ENCODE measurements around the gene DNAI1. TPM values are rescaled to one million over a fixed set of nuclear protein-coding genes. Genes with fewer than 3 reads are reported as not detected.
"Not testable (repeated sequence)": the region's sequence is repeated elsewhere in the genome, so short reads cannot be mapped to it uniquely, and the experiment has no call there.

DNAI1 gene
- total and polyA plus RNA-seq, 2 experiments from 2014 or later: 1.6 to 2.2 TPM

DNA sequence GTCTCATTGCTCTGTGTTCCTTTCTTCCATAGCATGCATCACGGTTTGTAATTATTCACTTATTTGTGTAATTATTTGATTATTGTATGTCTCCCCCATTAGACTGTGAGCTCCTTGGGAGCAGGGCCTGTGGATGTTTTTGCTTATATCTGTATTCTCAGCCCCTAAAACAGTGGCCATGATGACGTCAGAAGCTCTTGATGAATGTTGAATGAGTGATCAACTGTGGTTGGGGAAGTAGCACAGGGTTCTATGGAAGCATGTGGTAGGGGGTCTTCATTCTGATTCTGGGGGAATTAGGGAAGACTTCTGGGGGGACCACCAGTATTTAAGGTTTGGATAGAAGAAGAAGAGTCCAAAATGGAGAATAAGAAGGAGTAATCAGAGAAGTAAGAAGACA, 6.0 kb downstream of the DNAI1 start:
- TF ChIP-seq, protein P1, sequence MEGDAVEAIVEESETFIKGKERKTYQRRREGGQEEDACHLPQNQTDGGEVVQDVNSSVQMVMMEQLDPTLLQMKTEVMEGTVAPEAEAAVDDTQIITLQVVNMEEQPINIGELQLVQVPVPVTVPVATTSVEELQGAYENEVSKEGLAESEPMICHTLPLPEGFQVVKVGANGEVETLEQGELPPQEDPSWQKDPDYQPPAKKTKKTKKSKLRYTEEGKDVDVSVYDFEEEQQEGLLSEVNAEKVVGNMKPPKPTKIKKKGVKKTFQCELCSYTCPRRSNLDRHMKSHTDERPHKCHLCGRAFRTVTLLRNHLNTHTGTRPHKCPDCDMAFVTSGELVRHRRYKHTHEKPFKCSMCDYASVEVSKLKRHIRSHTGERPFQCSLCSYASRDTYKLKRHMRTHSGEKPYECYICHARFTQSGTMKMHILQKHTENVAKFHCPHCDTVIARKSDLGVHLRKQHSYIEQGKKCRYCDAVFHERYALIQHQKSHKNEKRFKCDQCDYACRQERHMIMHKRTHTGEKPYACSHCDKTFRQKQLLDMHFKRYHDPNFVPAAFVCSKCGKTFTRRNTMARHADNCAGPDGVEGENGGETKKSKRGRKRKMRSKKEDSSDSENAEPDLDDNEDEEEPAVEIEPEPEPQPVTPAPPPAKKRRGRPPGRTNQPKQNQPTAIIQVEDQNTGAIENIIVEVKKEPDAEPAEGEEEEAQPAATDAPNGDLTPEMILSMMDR (IDR thresholded peaks at IDR 0.05; ENCODE audit: low read depth, low read length): no peak
- Histone ChIP-seq H3K4me1 (ENCODE audit: low read depth) (no peaks in the 10 kb centered on the region), H3K9me3 (ENCODE audit: low read depth) (no peaks in the 10 kb centered on the region), H3K36me3 (no peaks in the 10 kb centered on the region), H3K4me3 (no peak overlapping the region), H3K27ac (no peak overlapping the region), H3K27me3 (no peaks in the 10 kb centered on the region)
- no peak for DNase-seq (ENCODE audit: low read depth in 1 of 2, low spot score in 1 of 2)

DNA sequence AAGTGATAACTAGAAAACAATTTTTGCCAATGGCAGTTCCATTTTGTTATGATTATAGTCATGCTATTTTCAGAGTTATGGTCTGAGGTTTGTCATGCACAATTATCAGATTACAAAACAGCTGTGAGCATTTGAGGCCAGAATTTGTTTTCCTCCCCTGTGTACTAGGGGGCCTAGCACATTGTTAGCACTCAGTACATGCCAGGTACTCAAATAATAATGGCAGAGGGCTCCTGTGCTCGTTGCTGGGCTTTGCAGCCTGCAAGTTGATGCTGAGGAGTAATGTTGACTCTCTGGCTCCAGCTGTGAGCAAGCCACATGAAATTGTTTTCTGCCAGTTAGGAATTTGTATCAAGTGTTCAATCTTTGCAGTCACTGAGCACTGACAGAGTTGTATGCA, 6.9 kb downstream of the DNAI1 start:
- Histone ChIP-seq H3K27me3 (no peaks in the 10 kb centered on the region), H3K4me3 (no peak overlapping the region), H3K9me3 (ENCODE audit: low read depth) (no peaks in the 10 kb centered on the region), H3K4me1 (ENCODE audit: low read depth) (no peaks in the 10 kb centered on the region), H3K27ac (no peak overlapping the region), H3K36me3 (no peaks in the 10 kb centered on the region)
- TF ChIP-seq, protein P1 (IDR thresholded peaks at IDR 0.05; ENCODE audit: low read depth, low read length): no peak
- no peak for DNase-seq (ENCODE audit: low read depth in 1 of 2, low spot score in 1 of 2)

DNA sequence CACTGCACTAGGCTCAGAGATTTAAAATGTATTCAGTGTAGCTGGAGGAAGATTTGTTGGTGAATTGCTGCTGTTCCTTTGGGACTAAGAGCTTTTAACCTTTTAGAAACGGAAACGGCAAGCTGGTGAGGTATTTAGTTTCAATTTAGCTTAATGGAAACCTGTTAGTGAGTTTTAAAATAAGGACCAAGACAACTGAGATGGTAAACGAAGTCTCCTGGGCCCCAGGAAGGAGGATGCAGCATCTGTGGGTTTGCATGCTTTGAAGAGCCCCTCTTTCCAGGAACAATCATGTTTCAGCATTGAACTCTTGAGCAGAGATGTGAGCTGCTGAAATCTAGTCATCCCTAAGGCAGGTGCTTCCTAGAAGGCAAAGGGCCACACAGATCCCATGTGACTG, 16.5 kb downstream of the DNAI1 start:
- TF ChIP-seq, protein P1 (IDR thresholded peaks at IDR 0.05; ENCODE audit: low read depth, low read length): no peak
- H3K9me3 ChIP-seq (ENCODE audit: low read depth): no peaks in the 10 kb centered on the region
- no peak for DNase-seq (ENCODE audit: low read depth in 1 of 2, low spot score in 1 of 2)

GRCh38 chr9:34477541-34477940, 18.9 kb downstream of the DNAI1 start:
- TF ChIP-seq, protein P1 (IDR thresholded peaks at IDR 0.05; ENCODE audit: low read depth, low read length): no peak
- no peak overlapping the region for H3K4me3 ChIP-seq
- DNase-seq (ENCODE audit: low read depth in 1 of 2, low spot score in 1 of 2): no peak
- H3K9me3 ChIP-seq (ENCODE audit: low read depth): no peaks in the 10 kb centered on the region
- no peaks in the 10 kb centered on the region for H3K36me3 ChIP-seq
- no peaks in the 10 kb centered on the region for H3K4me1 ChIP-seq (ENCODE audit: low read depth)
- H3K27ac ChIP-seq: no peak overlapping the region
- H3K27me3 ChIP-seq: no peaks in the 10 kb centered on the region

More for the DNA sequence above, 16.5 kb downstream of the DNAI1 start:
- no peaks in the 10 kb centered on the region for H3K36me3 ChIP-seq
- H3K27me3 ChIP-seq: no peaks in the 10 kb centered on the region
- H3K27ac ChIP-seq: no peak overlapping the region
- H3K4me3 ChIP-seq: no peak overlapping the region
- no peaks in the 10 kb centered on the region for H3K4me1 ChIP-seq (ENCODE audit: low read depth)

GRCh38 chr9:34479431-34479866, 20.8 kb downstream of the DNAI1 start:
- Histone ChIP-seq H3K27ac (no peak overlapping the region), H3K27me3 (no peaks in the 10 kb centered on the region), H3K36me3 (no peaks in the 10 kb centered on the region), H3K4me3 (no peak overlapping the region), H3K9me3 (ENCODE audit: low read depth) (no peaks in the 10 kb centered on the region), H3K4me1 (ENCODE audit: low read depth) (no peaks in the 10 kb centered on the region)
- DNase-seq (ENCODE audit: low read depth in 1 of 2, low spot score in 1 of 2): no peak
- TF ChIP-seq, protein P1 (IDR thresholded peaks at IDR 0.05; ENCODE audit: low read depth, low read length): no peak

DNA sequence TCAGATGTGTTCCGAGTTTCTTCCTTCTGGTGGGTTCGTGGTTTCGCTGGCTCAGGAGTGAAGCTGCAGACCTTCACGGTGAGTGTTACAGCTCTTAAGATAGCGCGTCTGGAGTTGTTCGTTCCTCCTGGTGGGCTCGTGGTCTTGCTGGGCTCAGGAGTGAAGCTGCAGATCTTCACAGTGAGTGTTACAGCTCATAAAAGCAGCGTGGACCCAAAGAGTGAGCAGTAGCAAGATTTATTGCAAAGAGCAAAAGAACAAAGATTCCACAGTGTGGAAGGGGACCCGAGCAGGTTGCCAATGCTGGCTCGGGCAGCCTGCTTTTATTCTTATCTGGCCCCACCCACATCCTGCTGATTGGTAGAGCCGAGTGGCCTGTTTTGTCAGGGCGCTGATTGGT, 23.0 kb downstream of the DNAI1 start:
- H3K4me1 ChIP-seq (ENCODE audit: low read depth); H3K9me3 ChIP-seq (ENCODE audit: low read depth); H3K4me3 ChIP-seq; H3K27me3 ChIP-seq; H3K27ac ChIP-seq; H3K36me3 ChIP-seq; DNase-seq (ENCODE audit: low read depth in 1 of 2, low spot score in 1 of 2): not testable (repeated sequence)

DNA sequence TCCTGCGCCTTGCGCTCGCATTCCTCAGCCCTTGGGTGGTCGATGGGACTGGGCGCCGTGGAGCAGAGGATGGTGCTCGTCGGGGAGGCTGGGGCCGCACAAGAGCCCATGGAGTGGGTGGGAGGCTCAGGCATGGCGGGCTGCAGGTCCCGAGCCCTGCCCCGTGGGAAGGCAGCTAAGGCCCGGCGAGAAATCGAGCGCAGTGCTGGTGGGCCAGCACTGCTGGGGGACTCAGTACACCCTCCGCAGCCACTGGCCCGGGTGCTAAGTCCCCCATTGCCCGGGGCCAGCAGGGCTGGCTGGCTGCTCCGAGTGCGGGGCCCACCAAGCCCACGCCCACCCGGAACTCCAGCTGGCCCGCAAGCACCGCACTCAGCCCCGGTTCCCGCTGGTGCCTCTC, 24.1 kb downstream of the DNAI1 start:
- not testable (repeated sequence) for H3K4me3 ChIP-seq; H3K27me3 ChIP-seq; DNase-seq (ENCODE audit: low read depth in 1 of 2, low spot score in 1 of 2); H3K27ac ChIP-seq; H3K36me3 ChIP-seq; H3K4me1 ChIP-seq (ENCODE audit: low read depth); H3K9me3 ChIP-seq (ENCODE audit: low read depth)
